Hematopoietic multipotent progenitor cell treated with erythropoietin and hydrocortisone succinate and interleukin-3 and kit ligand, for 4 days (in vitro differentiated cells): ENCODE measurements around the gene GTF2IRD1.

Source experiments
- DNase-seq: peaks from one replicate; pipeline ENCODE4 v3.0.0-alpha.2; 2015

Gene GTF2IRD1

GRCh38 chr7:74572301-74572979 lies 118.7 kb downstream of the GTF2IRD1 start:
- DNase-seq: peak; percentile 88

- DNase-seq: peak; percentile 83
These were observed 119.8 kb downstream of the GTF2IRD1 start for GRCh38 chr7:74573512-74573911.

GRCh38 chr7:74575083-74575784 lies 121.5 kb downstream of the GTF2IRD1 start:
- peak; percentile 59 for DNase-seq

- DNase-seq: no peak
These were observed 122.1 kb downstream of the GTF2IRD1 start for GRCh38 chr7:74575811-74576210.

GRCh38 chr7:74579800-74580685 lies 126.3 kb downstream of the GTF2IRD1 start:
- DNase-seq: peak; percentile 83

- no peak for DNase-seq
These were observed 128.3 kb downstream of the GTF2IRD1 start for GRCh38 chr7:74581916-74582440.

GRCh38 chr7:74582447-74583039 lies 128.8 kb downstream of the GTF2IRD1 start:
- DNase-seq: no peak

GRCh38 chr7:74583630-74584029 lies 129.9 kb downstream of the GTF2IRD1 start:
- no peak for DNase-seq

- peak; percentile 78 for DNase-seq
These were observed 130.7 kb downstream of the GTF2IRD1 start for GRCh38 chr7:74584160-74584954.

- no peak for DNase-seq
These were observed 132.1 kb downstream of the GTF2IRD1 start for GRCh38 chr7:74585844-74586243.

GRCh38 chr7:74586258-74587175 lies 132.8 kb downstream of the GTF2IRD1 start:
- DNase-seq: no peak

- DNase-seq: peak; percentile 86
These were observed 133.9 kb downstream of the GTF2IRD1 start for GRCh38 chr7:74587435-74588126.

- no peak for DNase-seq
These were observed 137.1 kb downstream of the GTF2IRD1 start for GRCh38 chr7:74590813-74591212.

- DNase-seq: no peak
These were observed 144.9 kb downstream of the GTF2IRD1 start for GRCh38 chr7:74598558-74598957.

- DNase-seq: no peak
These were observed 145.5 kb downstream of the GTF2IRD1 start for GRCh38 chr7:74599244-74599643.

GRCh38 chr7:74604326-74605020 lies 150.8 kb downstream of the GTF2IRD1 start:
- DNase-seq: peak; percentile 20

- peak; percentile 57 for DNase-seq
These were observed 152.6 kb downstream of the GTF2IRD1 start for GRCh38 chr7:74606101-74606908.

- no peak for DNase-seq
These were observed 153.3 kb downstream of the GTF2IRD1 start for GRCh38 chr7:74606909-74607510.
